ENCODE measurements around the gene PTPRD.

- TF ChIP-seq, protein P1, sequence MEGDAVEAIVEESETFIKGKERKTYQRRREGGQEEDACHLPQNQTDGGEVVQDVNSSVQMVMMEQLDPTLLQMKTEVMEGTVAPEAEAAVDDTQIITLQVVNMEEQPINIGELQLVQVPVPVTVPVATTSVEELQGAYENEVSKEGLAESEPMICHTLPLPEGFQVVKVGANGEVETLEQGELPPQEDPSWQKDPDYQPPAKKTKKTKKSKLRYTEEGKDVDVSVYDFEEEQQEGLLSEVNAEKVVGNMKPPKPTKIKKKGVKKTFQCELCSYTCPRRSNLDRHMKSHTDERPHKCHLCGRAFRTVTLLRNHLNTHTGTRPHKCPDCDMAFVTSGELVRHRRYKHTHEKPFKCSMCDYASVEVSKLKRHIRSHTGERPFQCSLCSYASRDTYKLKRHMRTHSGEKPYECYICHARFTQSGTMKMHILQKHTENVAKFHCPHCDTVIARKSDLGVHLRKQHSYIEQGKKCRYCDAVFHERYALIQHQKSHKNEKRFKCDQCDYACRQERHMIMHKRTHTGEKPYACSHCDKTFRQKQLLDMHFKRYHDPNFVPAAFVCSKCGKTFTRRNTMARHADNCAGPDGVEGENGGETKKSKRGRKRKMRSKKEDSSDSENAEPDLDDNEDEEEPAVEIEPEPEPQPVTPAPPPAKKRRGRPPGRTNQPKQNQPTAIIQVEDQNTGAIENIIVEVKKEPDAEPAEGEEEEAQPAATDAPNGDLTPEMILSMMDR (IDR thresholded peaks at IDR 0.05): no peak
- no peak for TF ChIP-seq EZH2 (IDR thresholded peaks at IDR 0.05)
- TF ChIP-seq EZH2phosphoT487 (IDR thresholded peaks at IDR 0.05): no peak
Observed at GRCh38 chr9:9286001-9286400, 1326.8 kb downstream of the PTPRD start.

Measured in neural progenitor cell (in vitro differentiated cells).